HEK293T (cell line): ENCODE results near the gene IL4.

ENCODE experiments used
- CTCF ChIA-PET: fragments of 350-600 bp; formaldehyde crosslinking; extraction: SDS; loops from one replicate; lab custom pipeline; 2021; ENCODE audit warnings: antibody characterized with exemption, inconsistent platforms; lab: Yijun Ruan, JAX
- POLR2A ChIA-PET: fragments of 350-600 bp; formaldehyde crosslinking; extraction: SDS; loops from one replicate; lab custom pipeline; 2020; ENCODE audit warnings: antibody characterized with exemption, inconsistent platforms; lab: Yijun Ruan, JAX
- DNase-seq: peaks from one replicate; pipeline ENCODE4 v3.0.0; 2012; ENCODE audit warnings: mixed read lengths; ENCODE audit errors: extremely low spot score
- ARNT ChIP-seq: fragments of 450-650 bp; IDR thresholded peaks from 2 replicates; pipeline ENCODE4 v1.6.1; 2017; ENCODE audit warnings: mild to moderate bottlenecking
- BHLHE40 ChIP-seq: fragments of 450-650 bp; IDR thresholded peaks from 2 replicates; pipeline ENCODE4 v1.6.1; 2016; ENCODE audit warnings: mild to moderate bottlenecking, moderate library complexity, borderline replicate concordance
- CTBP1 ChIP-seq: fragments of 450-650 bp; IDR thresholded peaks from 2 replicates; pipeline ENCODE4 v1.6.1; 2016; ENCODE audit warnings: borderline replicate concordance
- ELF4 ChIP-seq: fragments of 450-650 bp; IDR thresholded peaks from 2 replicates; pipeline ENCODE4 v1.6.1; 2017; ENCODE audit warnings: antibody characterized with exemption
- FOXA1 ChIP-seq: fragments of 450-650 bp; IDR thresholded peaks from 2 replicates; pipeline ENCODE4 v1.6.1; 2016; ENCODE audit warnings: mild to moderate bottlenecking
- FOXK2 ChIP-seq: fragments of 450-650 bp; IDR thresholded peaks from 2 replicates; pipeline ENCODE4 v1.6.1; 2016; ENCODE audit warnings: mild to moderate bottlenecking
- FOXM1 ChIP-seq: fragments of 450-650 bp; IDR thresholded peaks from 2 replicates; pipeline ENCODE4 v1.6.1; 2017; ENCODE audit warnings: mild to moderate bottlenecking, borderline replicate concordance
- HDGF ChIP-seq: fragments of 450-650 bp; IDR thresholded peaks from 2 replicates; pipeline ENCODE4 v1.6.1; 2017; ENCODE audit warnings: antibody characterized with exemption, borderline replicate concordance
- L3MBTL2 ChIP-seq: fragments of 450-650 bp; conservative IDR thresholded peaks from 2 replicates; pipeline ENCODE4 v1.6.1; 2016; ENCODE audit warnings: mild to moderate bottlenecking
- LEF1 ChIP-seq: fragments of 450-650 bp; IDR thresholded peaks from 2 replicates; pipeline ENCODE4 v1.6.1; 2017; ENCODE audit warnings: mild to moderate bottlenecking, borderline replicate concordance
- NFRKB ChIP-seq: fragments of 450-650 bp; IDR thresholded peaks from 2 replicates; pipeline ENCODE4 v1.6.1; 2016; ENCODE audit warnings: mild to moderate bottlenecking, moderate library complexity
- PKNOX1 ChIP-seq: fragments of 450-650 bp; IDR thresholded peaks from 2 replicates; pipeline ENCODE4 v1.6.1; 2016
- SP1 ChIP-seq: fragments of 450-650 bp; IDR thresholded peaks from 2 replicates; pipeline ENCODE4 v1.6.1; 2017
- SUZ12 ChIP-seq: fragments of 450-650 bp; IDR thresholded peaks from 2 replicates; pipeline ENCODE4 v1.6.1; 2016; ENCODE audit warnings: mild to moderate bottlenecking
- TARDBP ChIP-seq: fragments of 450-650 bp; IDR thresholded peaks from 2 replicates; pipeline ENCODE4 v1.6.1; 2016
- ZNF384 ChIP-seq: fragments of 450-650 bp; IDR thresholded peaks from 2 replicates; pipeline ENCODE4 v1.6.1; 2016

The IL4 gene

GRCh38 chr5:132657676-132658380 lies 16.0 kb upstream of the IL4 start, which contains the start of gene IL13:
Gene IL13, plus strand, starts transcription at chr5:132658173. Its CDS starts 14 bp downstream, at chr5:132658187.
- ChIA-PET POLR2A (no interaction called here), CTCF (no interaction called here)
- no peak for DNase-seq
- TF ChIP-seq CTBP1 (no peak), LEF1 (no peak), NFRKB (no peak), L3MBTL2 (no peak), FOXK2 (no peak), PKNOX1 (no peak), SUZ12 (no peak), TARDBP (no peak), FOXA1 (no peak), ELF4 (no peak), BHLHE40 (no peak), FOXM1 (no peak), SP1 (no peak), ZNF384 (no peak)

- DNase-seq = no peak
- ChIA-PET CTCF (no interaction called here), POLR2A (no interaction called here)
- no peak for TF ChIP-seq CTBP1
- no peak for TF ChIP-seq TARDBP
- TF ChIP-seq ELF4 = no peak
- TF ChIP-seq ZNF384 = no peak
- TF ChIP-seq L3MBTL2 = no peak
Observed at GRCh38 chr5:132658381-132659302, 15.1 kb upstream of the IL4 start.

GRCh38 chr5:132659598-132660493 lies 13.9 kb upstream of the IL4 start:
- DNase-seq = no peak
- ChIA-PET POLR2A (no interaction called here), CTCF (interaction anchor here (0.7 kb wide), 1 partner anchor 13 kb away, joined by 4 read pairs; no protein-coding TSS in a partner anchor)
- no peak for TF ChIP-seq CTBP1
- no peak for TF ChIP-seq NFRKB
- no peak for TF ChIP-seq BHLHE40
- TF ChIP-seq FOXK2 = no peak
- TF ChIP-seq FOXA1 = no peak
- TF ChIP-seq LEF1 = no peak
- no peak for TF ChIP-seq HDGF

DNA sequence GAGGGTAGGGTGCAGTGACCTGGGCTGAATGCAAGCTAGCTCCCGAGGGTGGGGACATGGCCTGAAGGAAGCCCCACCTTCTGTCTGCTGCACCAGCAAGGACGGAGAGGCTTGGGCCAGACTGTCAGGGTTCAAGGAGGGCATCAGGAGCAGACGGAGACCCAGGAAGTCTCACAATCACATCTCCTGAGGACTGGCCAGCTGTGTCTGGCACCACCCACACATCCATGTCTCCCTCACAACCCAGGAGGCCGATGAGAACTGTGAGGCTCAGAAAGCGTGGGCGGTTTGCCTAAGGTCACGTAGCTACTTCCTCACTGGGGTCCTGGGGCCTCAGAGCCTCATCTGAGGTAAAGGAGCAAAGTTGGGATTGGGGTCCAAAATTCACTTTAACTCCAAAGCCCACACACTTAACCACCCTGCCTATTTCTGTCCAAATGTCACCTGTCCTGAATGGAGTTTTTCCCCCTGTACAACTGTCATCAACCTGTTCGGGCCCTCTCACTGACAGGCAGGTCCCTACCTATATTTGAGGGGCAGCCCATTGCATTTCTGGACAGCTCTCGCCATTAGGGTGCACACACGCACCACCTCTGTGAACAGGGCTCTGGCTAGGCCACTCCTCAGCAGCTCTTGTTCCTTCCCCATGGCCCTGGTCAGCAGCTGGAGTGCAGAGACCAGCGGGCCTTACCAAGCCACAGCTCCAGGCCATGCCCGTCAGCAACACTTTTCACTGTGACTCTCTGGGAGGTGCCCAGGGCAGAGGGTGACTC lies 12.4 kb upstream of the IL4 start:
- no peak for TF ChIP-seq NFRKB
- TF ChIP-seq TARDBP = no peak
- TF ChIP-seq L3MBTL2 = no peak
- TF ChIP-seq SUZ12 = no peak
- TF ChIP-seq FOXA1 = no peak
- no peak for TF ChIP-seq ELF4
- no peak for TF ChIP-seq LEF1
- TF ChIP-seq ARNT = no peak
- TF ChIP-seq PKNOX1 = no peak
- TF ChIP-seq ZNF384 = no peak
- no peak for TF ChIP-seq FOXK2
- TF ChIP-seq FOXM1 = no peak
- no peak for TF ChIP-seq HDGF
- TF ChIP-seq BHLHE40 = no peak
- no peak for TF ChIP-seq CTBP1
- no peak for TF ChIP-seq SP1
- DNase-seq = no peak
- ChIA-PET POLR2A (no interaction called here), CTCF (interaction anchor here (1.1 kb wide), 1 partner anchor 159 kb away, joined by 3 read pairs; no protein-coding TSS in a partner anchor)

DNA sequence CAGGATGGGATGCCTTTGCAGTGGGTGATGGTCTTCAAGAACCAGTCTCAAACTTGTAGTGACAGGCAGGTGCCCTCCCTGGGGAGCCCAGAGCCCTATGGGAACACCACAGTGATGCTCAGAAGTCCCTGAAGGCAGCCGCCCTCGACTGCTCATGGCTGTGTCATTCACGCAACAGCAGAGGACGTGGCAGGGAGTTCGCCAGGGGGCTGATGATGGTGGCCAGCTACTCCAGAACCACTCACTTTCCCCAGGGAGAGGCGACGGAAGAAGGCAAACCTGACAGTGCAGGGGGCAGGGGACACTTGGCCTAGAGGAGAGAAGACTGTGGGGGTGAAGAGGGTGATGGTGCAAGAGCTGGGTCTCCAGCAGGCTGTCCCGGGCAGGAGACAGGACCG lies 11.8 kb upstream of the IL4 start:
- POLR2A ChIA-PET = no interaction called here
- CTCF ChIA-PET = no interaction called here
- TF ChIP-seq BHLHE40 (no peak), TARDBP (no peak), FOXK2 (no peak)
- no peak for DNase-seq
